ENCODE data around the gene PLOD1. TPM values are rescaled to one million over a fixed set of nuclear protein-coding genes. Genes with fewer than 3 reads are reported as not detected.
"Not testable (repeated sequence)": the region's sequence is repeated elsewhere in the genome, so short reads cannot be mapped to it uniquely, and the experiment has no call there.

PLOD1 gene
- total RNA-seq, 1 experiment from 2014 or later = 35.9 TPM

- peaks cover 12% of the 10 kb centered on the region for H3K36me3 ChIP-seq (ENCODE audit: insufficient read depth, low read length)
- H3K79me2 ChIP-seq (ENCODE audit: low read length) = peaks cover 31% of the 10 kb centered on the region
- peaks cover 23% of the 10 kb centered on the region for H4K20me1 ChIP-seq (ENCODE audit: insufficient read depth, low read depth, low read length)
- no peaks in the 10 kb centered on the region for H3K9me2 ChIP-seq (replicated peaks; ENCODE audit: insufficient read depth, low read length)
- no peak for DNase-seq
- H3K4me1 ChIP-seq (ENCODE audit: low read length) = peaks cover 37% of the 10 kb centered on the region
- H3K9me3 ChIP-seq (ENCODE audit: low read length) = no peaks in the 10 kb centered on the region
- peak overlapping the region; percentile 81 for H3K4me2 ChIP-seq (ENCODE audit: low read depth, low read length, poor library complexity, severe bottlenecking)
- no peak overlapping the region for H3K27ac ChIP-seq (ENCODE audit: low read length)
- peak overlapping the region; percentile 76 for H3K4me3 ChIP-seq (ENCODE audit: low read length)
- no peak overlapping the region for H2AFZ ChIP-seq (ENCODE audit: low read length)
- no peaks in the 10 kb centered on the region for H3K27me3 ChIP-seq (ENCODE audit: low read length)
- peak overlapping the region; percentile 73 for H3K9ac ChIP-seq (ENCODE audit: low read length)
Observed at GRCh38 chr1:11925938-11926292, 8.6 kb upstream of the PLOD1 start.

- Histone ChIP-seq H3K27ac (ENCODE audit: low read length) (no peak overlapping the region), H3K4me3 (ENCODE audit: low read length) (no peak overlapping the region), H3K4me1 (ENCODE audit: low read length) (peaks cover 40% of the 10 kb centered on the region), H3K36me3 (ENCODE audit: insufficient read depth, low read length) (peaks cover 9% of the 10 kb centered on the region), H3K9me3 (ENCODE audit: low read length) (no peaks in the 10 kb centered on the region), H3K4me2 (ENCODE audit: low read depth, low read length, poor library complexity, severe bottlenecking) (no peak overlapping the region), H3K9ac (ENCODE audit: low read length) (no peak overlapping the region), H3K9me2 (replicated peaks; ENCODE audit: insufficient read depth, low read length) (no peaks in the 10 kb centered on the region), H2AFZ (ENCODE audit: low read length) (peak overlapping the region; percentile 81; the same call in 1 of the 2 replicates), H3K27me3 (ENCODE audit: low read length) (no peaks in the 10 kb centered on the region), H3K79me2 (ENCODE audit: low read length) (peaks cover 23% of the 10 kb centered on the region), H4K20me1 (ENCODE audit: insufficient read depth, low read depth, low read length) (peaks cover 20% of the 10 kb centered on the region)
- DNase-seq = no peak
Observed at GRCh38 chr1:11927866-11928592, 6.5 kb upstream of the PLOD1 start.

GRCh38 chr1:11929849-11930248 is 4.7 kb upstream of the PLOD1 start:
- Histone ChIP-seq H4K20me1 (ENCODE audit: insufficient read depth, low read depth, low read length) (peaks cover 3% of the 10 kb centered on the region), H3K79me2 (ENCODE audit: low read length) (peaks cover 8% of the 10 kb centered on the region), H2AFZ (ENCODE audit: low read length) (peak overlapping the region; percentile 98), H3K9me3 (ENCODE audit: low read length) (no peaks in the 10 kb centered on the region), H3K4me2 (ENCODE audit: low read depth, low read length, poor library complexity, severe bottlenecking) (peak overlapping the region; percentile 57), H3K9me2 (replicated peaks; ENCODE audit: insufficient read depth, low read length) (no peaks in the 10 kb centered on the region), H3K36me3 (ENCODE audit: insufficient read depth, low read length) (no peaks in the 10 kb centered on the region), H3K27me3 (ENCODE audit: low read length) (no peaks in the 10 kb centered on the region), H3K27ac (ENCODE audit: low read length) (no peak overlapping the region), H3K4me1 (ENCODE audit: low read length) (peaks cover 35% of the 10 kb centered on the region), H3K4me3 (ENCODE audit: low read length) (peak overlapping the region; percentile 32; the same call in 1 of the 2 replicates), H3K9ac (ENCODE audit: low read length) (peak overlapping the region; percentile 47)
- peak; percentile 70 for DNase-seq

GRCh38 chr1:11930571-11931445 is 3.7 kb upstream of the PLOD1 start:
- H3K9ac ChIP-seq (ENCODE audit: low read length) = no peak overlapping the region
- no peak overlapping the region; the same call in 1 of the 2 replicates for H2AFZ ChIP-seq (ENCODE audit: low read length)
- no peaks in the 10 kb centered on the region for H4K20me1 ChIP-seq (ENCODE audit: insufficient read depth, low read depth, low read length)
- H3K79me2 ChIP-seq (ENCODE audit: low read length) = peaks cover 10% of the 10 kb centered on the region
- H3K4me2 ChIP-seq (ENCODE audit: low read depth, low read length, poor library complexity, severe bottlenecking) = no peak overlapping the region
- H3K27me3 ChIP-seq (ENCODE audit: low read length) = no peaks in the 10 kb centered on the region
- H3K9me3 ChIP-seq (ENCODE audit: low read length) = no peaks in the 10 kb centered on the region
- peaks cover 35% of the 10 kb centered on the region for H3K4me1 ChIP-seq (ENCODE audit: low read length)
- H3K36me3 ChIP-seq (ENCODE audit: insufficient read depth, low read length) = no peaks in the 10 kb centered on the region
- H3K4me3 ChIP-seq (ENCODE audit: low read length) = no peak overlapping the region
- no peak overlapping the region for H3K27ac ChIP-seq (ENCODE audit: low read length)
- H3K9me2 ChIP-seq (replicated peaks; ENCODE audit: insufficient read depth, low read length) = no peaks in the 10 kb centered on the region
- no peak for DNase-seq

GRCh38 chr1:11931845-11932244 is 2.7 kb upstream of the PLOD1 start:
- DNase-seq = no peak
- no peak overlapping the region for H3K27ac ChIP-seq (ENCODE audit: low read length)

GRCh38 chr1:11935057-11935412 is 518 bp downstream of the PLOD1 start:
- peak overlapping the region; percentile 87 for H3K9ac ChIP-seq (ENCODE audit: low read length)
- H3K9me3 ChIP-seq (ENCODE audit: low read length) = no peaks in the 10 kb centered on the region
- no peaks in the 10 kb centered on the region for H4K20me1 ChIP-seq (ENCODE audit: insufficient read depth, low read depth, low read length)
- H3K9me2 ChIP-seq (replicated peaks; ENCODE audit: insufficient read depth, low read length) = no peaks in the 10 kb centered on the region
- DNase-seq = no peak
- H3K27ac ChIP-seq (ENCODE audit: low read length) = no peak overlapping the region
- peak overlapping the region; percentile 79 for H3K4me2 ChIP-seq (ENCODE audit: low read depth, low read length, poor library complexity, severe bottlenecking)
- no peaks in the 10 kb centered on the region for H3K27me3 ChIP-seq (ENCODE audit: low read length)
- H2AFZ ChIP-seq (ENCODE audit: low read length) = peak overlapping the region; percentile 92; the same call in 1 of the 2 replicates
- peaks cover 20% of the 10 kb centered on the region for H3K4me1 ChIP-seq (ENCODE audit: low read length)
- peak overlapping the region; percentile 94 for H3K4me3 ChIP-seq (ENCODE audit: low read length)
- peaks cover 30% of the 10 kb centered on the region for H3K79me2 ChIP-seq (ENCODE audit: low read length)
- 0 out of 2 replicates have a peak, but pooled peaks cover 3% of the 10 kb centered on the region for H3K36me3 ChIP-seq (ENCODE audit: insufficient read depth, low read length)

More at GRCh38 chr1:11931845-11932244, 2.7 kb upstream of the PLOD1 start:
- Histone ChIP-seq H3K27me3 (ENCODE audit: low read length) (no peaks in the 10 kb centered on the region), H3K9me2 (replicated peaks; ENCODE audit: insufficient read depth, low read length) (no peaks in the 10 kb centered on the region), H3K9me3 (ENCODE audit: low read length) (no peaks in the 10 kb centered on the region), H3K36me3 (ENCODE audit: insufficient read depth, low read length) (no peaks in the 10 kb centered on the region), H3K9ac (ENCODE audit: low read length) (no peak overlapping the region), H2AFZ (ENCODE audit: low read length) (no peak overlapping the region), H4K20me1 (ENCODE audit: insufficient read depth, low read depth, low read length) (no peaks in the 10 kb centered on the region), H3K79me2 (ENCODE audit: low read length) (peaks cover 15% of the 10 kb centered on the region), H3K4me1 (ENCODE audit: low read length) (peaks cover 31% of the 10 kb centered on the region), H3K4me3 (ENCODE audit: low read length) (no peak overlapping the region), H3K4me2 (ENCODE audit: low read depth, low read length, poor library complexity, severe bottlenecking) (no peak overlapping the region)

- Histone ChIP-seq H3K4me2 (ENCODE audit: low read depth, low read length, poor library complexity, severe bottlenecking) (peak overlapping the region; percentile 79), H3K4me3 (ENCODE audit: low read length) (peak overlapping the region; percentile 94; the same call in 1 of the 2 replicates), H3K79me2 (ENCODE audit: low read length) (peaks cover 34% of the 10 kb centered on the region), H3K4me1 (ENCODE audit: low read length) (peaks cover 14% of the 10 kb centered on the region)
- not testable (repeated sequence) for H3K27ac ChIP-seq (ENCODE audit: low read length); H3K27me3 ChIP-seq (ENCODE audit: low read length); H4K20me1 ChIP-seq (ENCODE audit: insufficient read depth, low read depth, low read length); H3K36me3 ChIP-seq (ENCODE audit: insufficient read depth, low read length); H3K9me3 ChIP-seq (ENCODE audit: low read length); H3K9me2 ChIP-seq (replicated peaks; ENCODE audit: insufficient read depth, low read length); H3K9ac ChIP-seq (ENCODE audit: low read length); DNase-seq; H2AFZ ChIP-seq (ENCODE audit: low read length)
Observed at GRCh38 chr1:11935733-11936132, 1.2 kb downstream of the PLOD1 start.

Data from Karpas-422 (cell line).